GM19324 (cell line): Measurements from ENCODE around the gene MRPL51.
"Not testable (repeated sequence)": the region's sequence is repeated elsewhere in the genome, so short reads cannot be mapped to it uniquely, and the experiment has no call there.

Experiments
- ATAC-seq: cut with Tn5 transposase; IDR thresholded peaks from one replicate; pipeline ENCODE4 v1.9.1; 2021; ENCODE audit warnings: mild to moderate bottlenecking, moderate library complexity; ENCODE audit not compliant: unreplicated experiment, low FRiP score

MRPL51 gene

GRCh38 chr12:6492838-6493496, at the start of gene MRPL51:
Gene MRPL51, minus strand, starts transcription at chr12:6493262. Its CDS starts 126 bp downstream, at chr12:6493136.
- peak; percentile 72 for ATAC-seq

- no peak for ATAC-seq
Observed at GRCh38 chr12:6542209-6543009, 49.3 kb upstream of the MRPL51 start.

GRCh38 chr12:6541371-6542165, 48.5 kb upstream of the MRPL51 start:
- ATAC-seq, result no peak

- ATAC-seq, result no peak
Observed at GRCh38 chr12:6540181-6540877, 47.3 kb upstream of the MRPL51 start.

GRCh38 chr12:6539707-6540134, 46.7 kb upstream of the MRPL51 start:
- ATAC-seq, result no peak

- ATAC-seq, result no peak
Observed at GRCh38 chr12:6539314-6539682, 46.2 kb upstream of the MRPL51 start.

- no peak for ATAC-seq
Observed at GRCh38 chr12:6538420-6539313, 45.6 kb upstream of the MRPL51 start.

GRCh38 chr12:6537580-6538419, 44.7 kb upstream of the MRPL51 start:
- ATAC-seq, result not testable (repeated sequence)

GRCh38 chr12:6536894-6537579, 44.0 kb upstream of the MRPL51 start:
- no peak for ATAC-seq

GRCh38 chr12:6535960-6536847, 43.1 kb upstream of the MRPL51 start:
- ATAC-seq, result no peak

GRCh38 chr12:6535697-6535946, 42.6 kb upstream of the MRPL51 start:
- ATAC-seq, result no peak

GRCh38 chr12:6534945-6535696, 42.1 kb upstream of the MRPL51 start:
- peak; percentile 4 for ATAC-seq

GRCh38 chr12:6534695-6534944, 41.6 kb upstream of the MRPL51 start:
- no peak for ATAC-seq

- peak; percentile 70 for ATAC-seq
Observed at GRCh38 chr12:6533923-6534694, 41.0 kb upstream of the MRPL51 start, which contains the start of gene GAPDH. Gene GAPDH, plus strand, starts transcription at chr12:6534517. Its CDS starts 316 bp downstream, at chr12:6534833.

GRCh38 chr12:6533653-6533922, 40.5 kb upstream of the MRPL51 start:
- ATAC-seq, result no peak

- ATAC-seq, result no peak
Observed at GRCh38 chr12:6532927-6533652, 40.0 kb upstream of the MRPL51 start.
